Measurements from ENCODE around the gene SOCS3.

DNA sequence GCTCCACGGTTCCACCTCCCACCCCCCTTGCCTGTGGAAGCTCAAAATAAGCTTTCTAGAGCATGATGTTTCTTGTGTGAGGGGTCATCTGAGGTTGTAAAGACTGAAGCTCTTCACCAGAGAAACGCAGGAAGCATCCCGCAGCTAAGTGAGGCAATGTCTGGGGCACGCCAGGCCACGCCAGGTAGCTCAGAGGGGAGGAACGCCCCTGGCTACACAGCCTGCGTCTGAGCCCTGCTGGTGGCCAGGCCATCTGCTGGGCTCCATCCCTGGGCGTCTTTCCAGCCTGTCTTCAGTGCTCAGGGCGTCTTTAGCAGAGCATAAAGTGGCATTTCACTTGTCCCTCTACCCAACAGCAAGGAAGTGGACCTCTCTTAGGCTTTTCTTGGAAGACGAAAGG lies 15.2 kb downstream of the SOCS3 start:
- TF ChIP-seq, protein P1, sequence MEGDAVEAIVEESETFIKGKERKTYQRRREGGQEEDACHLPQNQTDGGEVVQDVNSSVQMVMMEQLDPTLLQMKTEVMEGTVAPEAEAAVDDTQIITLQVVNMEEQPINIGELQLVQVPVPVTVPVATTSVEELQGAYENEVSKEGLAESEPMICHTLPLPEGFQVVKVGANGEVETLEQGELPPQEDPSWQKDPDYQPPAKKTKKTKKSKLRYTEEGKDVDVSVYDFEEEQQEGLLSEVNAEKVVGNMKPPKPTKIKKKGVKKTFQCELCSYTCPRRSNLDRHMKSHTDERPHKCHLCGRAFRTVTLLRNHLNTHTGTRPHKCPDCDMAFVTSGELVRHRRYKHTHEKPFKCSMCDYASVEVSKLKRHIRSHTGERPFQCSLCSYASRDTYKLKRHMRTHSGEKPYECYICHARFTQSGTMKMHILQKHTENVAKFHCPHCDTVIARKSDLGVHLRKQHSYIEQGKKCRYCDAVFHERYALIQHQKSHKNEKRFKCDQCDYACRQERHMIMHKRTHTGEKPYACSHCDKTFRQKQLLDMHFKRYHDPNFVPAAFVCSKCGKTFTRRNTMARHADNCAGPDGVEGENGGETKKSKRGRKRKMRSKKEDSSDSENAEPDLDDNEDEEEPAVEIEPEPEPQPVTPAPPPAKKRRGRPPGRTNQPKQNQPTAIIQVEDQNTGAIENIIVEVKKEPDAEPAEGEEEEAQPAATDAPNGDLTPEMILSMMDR (IDR thresholded peaks at IDR 0.05), result no peak
- TF ChIP-seq ZFX (IDR thresholded peaks at IDR 0.05; ENCODE audit: borderline replicate concordance), result no peak
